HEK293 (cell line): Measurements from ENCODE around the gene HOXC5.

ENCODE experiments used
- CTCF ChIA-PET: fragments of 350-600 bp; formaldehyde crosslinking; extraction: SDS; loops from one replicate; lab custom pipeline; 2021; ENCODE audit warnings: antibody characterized with exemption; lab: Yijun Ruan, JAX
- POLR2A ChIA-PET: fragments of 300-600 bp; formaldehyde crosslinking; extraction: SDS; loops from one replicate; lab custom pipeline; 2020; ENCODE audit warnings: antibody characterized with exemption, inconsistent platforms; lab: Yijun Ruan, JAX
- H3K27ac ChIP-seq: fragments of 200-500 bp; sonication (Bioruptor generic); 2 replicates; pipeline ENCODE4 v1.5.1; 2014; ENCODE audit warnings: low read depth, low read length, control low read depth, inconsistent platforms; ENCODE audit errors: extremely low read depth
- H3K36me3 ChIP-seq, 2 experiments: fragments of 200-500 bp in 1 of 2; sonication (Bioruptor generic) in 1 of 2; 1 replicate in 1 of 2; 2 replicates in 1 of 2; pipeline ENCODE4 v1.5.1; 2014 to 2017; ENCODE audit warnings: inconsistent platforms in 2 of 2, low read length in 2 of 2; ENCODE audit not compliant: control insufficient read depth in 2 of 2, insufficient read depth in 1 of 2
- H3K4me1 ChIP-seq: fragments of 200-500 bp; sonication (Bioruptor generic); 2 replicates; pipeline ENCODE4 v1.5.1; 2014; ENCODE audit warnings: mild to moderate bottlenecking, low read length, inconsistent platforms; ENCODE audit not compliant: control insufficient read depth, insufficient read depth
- H3K4me3 ChIP-seq: 2 replicates; pipeline ENCODE4 v1.5.1; 2011; ENCODE audit warnings: low read depth, mild to moderate bottlenecking, control low read depth, low read length, moderate library complexity
- H3K9me3 ChIP-seq: fragments of 200-500 bp; sonication (Bioruptor generic); 2 replicates; pipeline ENCODE4 v1.5.1; 2014; ENCODE audit warnings: low read depth, low read length, inconsistent platforms; ENCODE audit not compliant: control insufficient read depth, insufficient read depth
- ATF2 ChIP-seq: fragments of 450-650 bp; formaldehyde crosslinking; IDR thresholded peaks from 2 replicates; pipeline ENCODE4 v1.5.1; 2016; ENCODE audit warnings: missing biosample characterization, missing genetic modification characterization, low read depth
- BCL11A ChIP-seq: fragments of 450-650 bp; formaldehyde crosslinking; IDR thresholded peaks from 2 replicates; pipeline ENCODE4 v1.5.1; 2016; ENCODE audit warnings: low read depth, missing biosample characterization, missing genetic modification characterization
- KLF8 ChIP-seq: fragments of 450-650 bp; formaldehyde crosslinking; IDR thresholded peaks from 2 replicates; pipeline ENCODE4 v1.5.1; 2016; ENCODE audit warnings: missing biosample characterization, missing genetic modification characterization
- SP2 ChIP-seq: fragments of 450-650 bp; formaldehyde crosslinking; IDR thresholded peaks from 2 replicates; pipeline ENCODE4 v1.5.1; 2016; ENCODE audit warnings: missing biosample characterization, missing genetic modification characterization
- TCF7L2 ChIP-seq: IDR thresholded peaks from 2 replicates; pipeline ENCODE4 v1.6.1; 2011; ENCODE audit warnings: low read depth, mild to moderate bottlenecking, inconsistent platforms, low read length, moderate library complexity, borderline replicate concordance
- WT1 ChIP-seq: fragments of 450-650 bp; formaldehyde crosslinking; IDR thresholded peaks from 2 replicates; pipeline ENCODE4 v1.5.1; 2016; ENCODE audit warnings: missing biosample characterization, missing genetic modification characterization
- ZBTB11 ChIP-seq: fragments of 450-650 bp; formaldehyde crosslinking; conservative IDR thresholded peaks from 2 replicates; pipeline ENCODE4 v1.5.1; 2016; ENCODE audit warnings: low read depth, missing biosample characterization, missing genetic modification characterization
- ZBTB17 ChIP-seq: fragments of 450-650 bp; formaldehyde crosslinking; IDR thresholded peaks from 2 replicates; pipeline ENCODE4 v1.5.1; 2016; ENCODE audit warnings: missing biosample characterization, missing genetic modification characterization
- ZBTB48 ChIP-seq: fragments of 450-650 bp; formaldehyde crosslinking; IDR thresholded peaks from 2 replicates; pipeline ENCODE4 v1.5.1; 2016; ENCODE audit warnings: missing biosample characterization, missing genetic modification characterization
- ZBTB7A ChIP-seq: fragments of 450-650 bp; formaldehyde crosslinking; IDR thresholded peaks from 2 replicates; pipeline ENCODE4 v1.5.1; 2016; ENCODE audit warnings: low read depth, missing biosample characterization, missing genetic modification characterization
- ZFP69B ChIP-seq: fragments of 450-650 bp; formaldehyde crosslinking; IDR thresholded peaks from 2 replicates; pipeline ENCODE4 v1.5.1; 2016; ENCODE audit warnings: missing biosample characterization, missing genetic modification characterization
- ZIC2 ChIP-seq: fragments of 450-650 bp; formaldehyde crosslinking; IDR thresholded peaks from 2 replicates; pipeline ENCODE4 v1.5.1; 2016; ENCODE audit warnings: missing biosample characterization, missing genetic modification characterization
- ZNF112 ChIP-seq: fragments of 450-650 bp; formaldehyde crosslinking; IDR thresholded peaks from 2 replicates; pipeline ENCODE4 v1.5.0; 2017; ENCODE audit warnings: missing biosample characterization, missing genetic modification characterization
- ZNF132 ChIP-seq: fragments of 450-650 bp; formaldehyde crosslinking; IDR thresholded peaks from 2 replicates; pipeline ENCODE4 v1.5.1; 2017; ENCODE audit warnings: missing biosample characterization, missing genetic modification characterization, borderline replicate concordance
- ZNF18 ChIP-seq: fragments of 450-650 bp; formaldehyde crosslinking; IDR thresholded peaks from 2 replicates; pipeline ENCODE4 v1.5.1; 2016; ENCODE audit warnings: missing biosample characterization, missing genetic modification characterization
- ZNF2 ChIP-seq: fragments of 450-650 bp; formaldehyde crosslinking; IDR thresholded peaks from 2 replicates; pipeline ENCODE4 v1.5.1; 2016; ENCODE audit warnings: missing biosample characterization, missing genetic modification characterization
- ZNF302 ChIP-seq: fragments of 450-650 bp; formaldehyde crosslinking; IDR thresholded peaks from 2 replicates; pipeline ENCODE4 v1.5.1; 2016; ENCODE audit warnings: missing biosample characterization, missing genetic modification characterization, low read depth
- ZNF692 ChIP-seq: fragments of 450-650 bp; formaldehyde crosslinking; IDR thresholded peaks from 2 replicates; pipeline ENCODE4 v1.5.1; 2016; ENCODE audit warnings: missing biosample characterization, missing genetic modification characterization
- ZXDB ChIP-seq: fragments of 450-650 bp; formaldehyde crosslinking; IDR thresholded peaks from 2 replicates; pipeline ENCODE4 v1.5.1; 2016; ENCODE audit warnings: missing biosample characterization, missing genetic modification characterization
- TF ChIP-seq, protein P1 (sequence below): fragments of 450-650 bp; formaldehyde crosslinking; IDR thresholded peaks from 2 replicates; pipeline ENCODE4 v1.5.1; 2016; ENCODE audit warnings: missing biosample characterization, missing genetic modification characterization
- TF ChIP-seq, protein P2 (sequence below): fragments of 450-650 bp; formaldehyde crosslinking; IDR thresholded peaks from 2 replicates; pipeline ENCODE4 v1.5.1; 2016; ENCODE audit warnings: missing biosample characterization, missing genetic modification characterization

The HOXC5 gene

DNA sequence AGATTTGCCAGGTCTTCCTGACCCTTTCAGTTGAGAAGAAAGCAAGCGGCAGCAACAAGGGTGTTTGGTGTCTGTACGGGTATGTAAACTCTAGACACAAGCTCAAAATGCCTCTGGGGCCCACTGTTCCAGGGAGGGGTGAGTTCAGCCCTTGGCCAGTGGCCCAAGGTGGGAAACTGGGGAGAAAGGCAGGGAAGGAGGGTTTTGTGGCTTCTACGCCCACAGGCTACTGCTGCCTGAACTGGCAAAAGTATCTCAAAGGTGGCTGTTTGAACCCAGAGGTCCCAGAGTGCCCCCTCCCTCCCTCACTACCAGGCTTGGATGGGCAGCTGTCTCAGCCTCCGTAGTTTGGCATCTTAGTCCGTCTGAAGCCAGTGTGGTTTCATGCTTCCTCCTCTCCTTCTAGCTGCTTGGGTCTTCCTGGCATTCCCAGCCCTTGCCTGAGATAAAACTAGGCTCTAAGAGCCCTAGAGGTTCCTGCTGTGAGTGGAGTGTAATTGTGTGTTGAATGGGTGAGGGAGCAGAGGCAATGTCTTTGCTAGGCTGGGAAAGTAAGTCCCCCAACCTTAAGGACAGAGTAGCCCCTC, 5.5 kb downstream of the HOXC5 start:
- TF ChIP-seq ZXDB (tag by site-specific recombination) = peak; percentile 61; the same call in 1 of the 2 replicates
- TF ChIP-seq ZNF132 = no peak
- peak; percentile 80; the same call in 1 of the 2 replicates for TF ChIP-seq ZBTB17
- TF ChIP-seq ZFP69B = peak; percentile 88
- TF ChIP-seq WT1 (tag by site-specific recombination) = no peak
- TF ChIP-seq ZBTB11 (tag by site-specific recombination) = no peak
- 0 out of 2 replicates have a peak, but pooled peaks have one; percentile 32 for TF ChIP-seq KLF8 (tag by site-specific recombination)
- no peak for TF ChIP-seq ZNF302 (tag by site-specific recombination)
- TF ChIP-seq ZBTB7A (tag by site-specific recombination) = peak; percentile 54; the same call in 1 of the 2 replicates
- 0 out of 2 replicates have a peak, but pooled peaks have one; percentile 48 for TF ChIP-seq ZNF2 (tag by site-specific recombination)
- peak; percentile 66 for TF ChIP-seq ZIC2 (tag by site-specific recombination)
- no peak for TF ChIP-seq ATF2 (tag by site-specific recombination)
- peak; percentile 92; the same call in 1 of the 2 replicates for TF ChIP-seq ZBTB48 (tag by site-specific recombination)
- TF ChIP-seq SP2 (tag by site-specific recombination) = 0 out of 2 replicates have a peak, but pooled peaks have one; percentile 2
- TF ChIP-seq ZNF692 (tag by site-specific recombination) = peak; percentile 98
- Histone ChIP-seq H3K9me3 (no peaks in the 10 kb centered on the region), H3K4me3 (no peak overlapping the region), H3K4me1 (peaks cover 68% of the 10 kb centered on the region), H3K36me3 (peaks cover 3 to 12% of the 10 kb centered on the region in 2 experiments; a peak in 2 of 3 replicates), H3K27ac (peak overlapping the region; percentile 100)
- POLR2A ChIA-PET = interaction anchor here (1.2 to 2.3 kb wide), 2 partner anchors 15 to 21 kb away, joined by 6 to 18 read pairs; partner anchors contain the start of gene HOXC4
- CTCF ChIA-PET = interaction anchor here (0.6 to 3.5 kb wide), 11 partner anchors 12 to 293 kb away, joined by 3 to 15 read pairs (median 4); no protein-coding TSS in a partner anchor

DNA sequence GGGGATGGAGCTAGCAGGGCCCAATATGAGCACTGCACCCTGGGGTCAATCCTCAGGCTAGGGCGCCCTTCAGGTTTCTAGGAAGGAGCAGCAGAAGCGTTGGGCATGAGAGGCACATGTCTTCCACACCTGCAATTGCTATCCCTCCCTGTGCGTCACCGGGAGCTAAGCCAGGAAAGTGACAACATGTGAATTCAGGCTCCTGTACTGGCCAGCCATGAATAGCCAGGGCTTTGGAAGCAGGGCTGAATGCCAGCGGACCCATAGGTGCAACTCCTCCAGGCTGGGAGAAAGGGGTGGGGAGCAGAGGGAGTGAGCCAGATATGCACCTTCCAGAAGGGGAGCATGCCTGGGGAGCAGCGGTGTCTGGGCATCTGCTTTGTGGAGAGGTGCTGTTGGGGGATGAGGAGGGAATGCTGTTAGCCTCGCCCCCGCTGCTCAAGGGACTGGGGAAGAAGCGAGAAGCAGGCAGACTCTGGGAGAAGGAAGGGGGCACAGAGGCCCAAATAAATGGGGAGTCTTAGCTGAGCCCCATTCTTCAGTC, 6.1 kb downstream of the HOXC5 start:
- POLR2A ChIA-PET = no interaction called here
- peak overlapping the region; percentile 100 for H3K27ac ChIP-seq
- H3K4me3 ChIP-seq = no peak overlapping the region
- CTCF ChIA-PET = interaction anchor here (1.0 to 1.5 kb wide), 4 partner anchors 12 to 163 kb away, joined by 3 to 7 read pairs (median 4); no protein-coding TSS in a partner anchor
- peaks cover 3 to 12% of the 10 kb centered on the region in 2 experiments; a peak in 2 of 3 replicates for H3K36me3 ChIP-seq
- no peaks in the 10 kb centered on the region for H3K9me3 ChIP-seq
- H3K4me1 ChIP-seq = peaks cover 73% of the 10 kb centered on the region
- TF ChIP-seq ZNF18 (no peak), ZXDB (tag by site-specific recombination) (no peak), ZNF112 (tag by site-specific recombination) (no peak), BCL11A (tag by site-specific recombination) (peak; percentile 67; the same call in 1 of the 2 replicates), ZIC2 (tag by site-specific recombination) (no peak; the same call in 1 of the 2 replicates), TCF7L2 (no peak)
- TF ChIP-seq, protein P1, sequence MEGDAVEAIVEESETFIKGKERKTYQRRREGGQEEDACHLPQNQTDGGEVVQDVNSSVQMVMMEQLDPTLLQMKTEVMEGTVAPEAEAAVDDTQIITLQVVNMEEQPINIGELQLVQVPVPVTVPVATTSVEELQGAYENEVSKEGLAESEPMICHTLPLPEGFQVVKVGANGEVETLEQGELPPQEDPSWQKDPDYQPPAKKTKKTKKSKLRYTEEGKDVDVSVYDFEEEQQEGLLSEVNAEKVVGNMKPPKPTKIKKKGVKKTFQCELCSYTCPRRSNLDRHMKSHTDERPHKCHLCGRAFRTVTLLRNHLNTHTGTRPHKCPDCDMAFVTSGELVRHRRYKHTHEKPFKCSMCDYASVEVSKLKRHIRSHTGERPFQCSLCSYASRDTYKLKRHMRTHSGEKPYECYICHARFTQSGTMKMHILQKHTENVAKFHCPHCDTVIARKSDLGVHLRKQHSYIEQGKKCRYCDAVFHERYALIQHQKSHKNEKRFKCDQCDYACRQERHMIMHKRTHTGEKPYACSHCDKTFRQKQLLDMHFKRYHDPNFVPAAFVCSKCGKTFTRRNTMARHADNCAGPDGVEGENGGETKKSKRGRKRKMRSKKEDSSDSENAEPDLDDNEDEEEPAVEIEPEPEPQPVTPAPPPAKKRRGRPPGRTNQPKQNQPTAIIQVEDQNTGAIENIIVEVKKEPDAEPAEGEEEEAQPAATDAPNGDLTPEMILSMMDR = no peak
- TF ChIP-seq, protein P2, sequence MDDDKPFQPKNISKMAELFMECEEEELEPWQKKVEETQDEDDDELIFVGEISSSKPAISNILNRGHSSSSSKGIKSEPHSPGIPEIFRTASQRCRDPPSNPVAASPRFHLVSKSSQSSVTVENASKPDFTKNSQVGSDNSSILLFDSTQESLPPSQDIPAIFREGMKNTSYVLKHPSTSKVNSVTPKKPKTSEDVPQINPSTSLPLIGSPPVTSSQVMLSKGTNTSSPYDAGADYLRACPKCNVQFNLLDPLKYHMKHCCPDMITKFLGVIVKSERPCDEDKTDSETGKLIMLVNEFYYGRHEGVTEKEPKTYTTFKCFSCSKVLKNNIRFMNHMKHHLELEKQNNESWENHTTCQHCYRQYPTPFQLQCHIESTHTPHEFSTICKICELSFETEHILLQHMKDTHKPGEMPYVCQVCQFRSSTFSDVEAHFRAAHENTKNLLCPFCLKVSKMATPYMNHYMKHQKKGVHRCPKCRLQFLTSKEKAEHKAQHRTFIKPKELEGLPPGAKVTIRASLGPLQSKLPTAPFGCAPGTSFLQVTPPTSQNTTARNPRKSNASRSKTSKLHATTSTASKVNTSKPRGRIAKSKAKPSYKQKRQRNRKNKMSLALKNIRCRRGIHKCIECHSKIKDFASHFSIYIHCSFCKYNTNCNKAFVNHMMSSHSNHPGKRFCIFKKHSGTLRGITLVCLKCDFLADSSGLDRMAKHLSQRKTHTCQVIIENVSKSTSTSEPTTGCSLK (tag by site-specific recombination) = no peak
